Measurements from ENCODE around the gene SUMO3. TPM values are rescaled to one million over a fixed set of nuclear protein-coding genes. Genes with fewer than 3 reads are reported as not detected.

SUMO3 gene
- total RNA-seq, 1 donor from 2014 or later: 69.0 TPM

GRCh38 chr21:44791246-44791645, 26.6 kb downstream of the SUMO3 start:
- no peak overlapping the region for H3K27ac Mint-ChIP-seq (ENCODE audit: unreplicated experiment)
- peaks cover 3% of the 10 kb centered on the region for H3K36me3 Mint-ChIP-seq (ENCODE audit: low read depth, unreplicated experiment)
- no peaks in the 10 kb centered on the region for H3K9me3 Mint-ChIP-seq (ENCODE audit: unreplicated experiment)
- H3K27me3 Mint-ChIP-seq (ENCODE audit: unreplicated experiment): no peaks in the 10 kb centered on the region
- no peak overlapping the region for H3K4me3 Mint-ChIP-seq (ENCODE audit: unreplicated experiment)
- no peak for TF ChIP-seq CTCF (IDR thresholded peaks at IDR 0.05; ENCODE audit: unreplicated experiment)
- no peaks in the 10 kb centered on the region for H3K4me1 Mint-ChIP-seq (ENCODE audit: unreplicated experiment)
- DNase-seq (ENCODE audit: low spot score): no peak

- TF ChIP-seq CTCF (IDR thresholded peaks at IDR 0.05; ENCODE audit: unreplicated experiment): no peak
- DNase-seq (ENCODE audit: low spot score): no peak
- Mint-ChIP-seq H3K27ac (ENCODE audit: unreplicated experiment) (no peak overlapping the region), H3K9me3 (ENCODE audit: unreplicated experiment) (no peaks in the 10 kb centered on the region), H3K27me3 (ENCODE audit: unreplicated experiment) (no peaks in the 10 kb centered on the region), H3K4me3 (ENCODE audit: unreplicated experiment) (no peak overlapping the region), H3K4me1 (ENCODE audit: unreplicated experiment) (no peaks in the 10 kb centered on the region), H3K36me3 (ENCODE audit: low read depth, unreplicated experiment) (peaks cover 5% of the 10 kb centered on the region)
Observed at GRCh38 chr21:44790368-44790767, 27.5 kb downstream of the SUMO3 start.

GRCh38 chr21:44789880-44790279, 28.0 kb downstream of the SUMO3 start:
- TF ChIP-seq CTCF (IDR thresholded peaks at IDR 0.05; ENCODE audit: unreplicated experiment): no peak
- peaks cover 6% of the 10 kb centered on the region for H3K36me3 Mint-ChIP-seq (ENCODE audit: low read depth, unreplicated experiment)
- H3K27me3 Mint-ChIP-seq (ENCODE audit: unreplicated experiment): no peaks in the 10 kb centered on the region
- no peaks in the 10 kb centered on the region for H3K4me1 Mint-ChIP-seq (ENCODE audit: unreplicated experiment)
- H3K4me3 Mint-ChIP-seq (ENCODE audit: unreplicated experiment): no peak overlapping the region
- no peak overlapping the region for H3K27ac Mint-ChIP-seq (ENCODE audit: unreplicated experiment)
- no peak for DNase-seq (ENCODE audit: low spot score)
- no peaks in the 10 kb centered on the region for H3K9me3 Mint-ChIP-seq (ENCODE audit: unreplicated experiment)

GRCh38 chr21:44785620-44786335, 32.1 kb downstream of the SUMO3 start:
- H3K4me3 Mint-ChIP-seq (ENCODE audit: unreplicated experiment): no peak overlapping the region
- peaks cover 15% of the 10 kb centered on the region for H3K36me3 Mint-ChIP-seq (ENCODE audit: low read depth, unreplicated experiment)
- H3K27me3 Mint-ChIP-seq (ENCODE audit: unreplicated experiment): no peaks in the 10 kb centered on the region
- H3K27ac Mint-ChIP-seq (ENCODE audit: unreplicated experiment): no peak overlapping the region
- H3K4me1 Mint-ChIP-seq (ENCODE audit: unreplicated experiment): no peaks in the 10 kb centered on the region
- no peak for TF ChIP-seq CTCF (IDR thresholded peaks at IDR 0.05; ENCODE audit: unreplicated experiment)
- H3K9me3 Mint-ChIP-seq (ENCODE audit: unreplicated experiment): no peaks in the 10 kb centered on the region
- no peak for DNase-seq (ENCODE audit: low spot score)

- DNase-seq (ENCODE audit: low spot score): no peak
- no peaks in the 10 kb centered on the region for H3K27me3 Mint-ChIP-seq (ENCODE audit: unreplicated experiment)
- H3K4me1 Mint-ChIP-seq (ENCODE audit: unreplicated experiment): no peaks in the 10 kb centered on the region
- no peak overlapping the region for H3K27ac Mint-ChIP-seq (ENCODE audit: unreplicated experiment)
- no peaks in the 10 kb centered on the region for H3K9me3 Mint-ChIP-seq (ENCODE audit: unreplicated experiment)
- TF ChIP-seq CTCF (IDR thresholded peaks at IDR 0.05; ENCODE audit: unreplicated experiment): no peak
- peaks cover 15% of the 10 kb centered on the region for H3K36me3 Mint-ChIP-seq (ENCODE audit: low read depth, unreplicated experiment)
- H3K4me3 Mint-ChIP-seq (ENCODE audit: unreplicated experiment): no peak overlapping the region
Observed at GRCh38 chr21:44784810-44785209, 33.1 kb downstream of the SUMO3 start.

Measured in endothelial cell (in vitro differentiated cells).